ENCODE data around the gene RPS19. TPM values are rescaled to one million over a fixed set of nuclear protein-coding genes. Genes with fewer than 3 reads are reported as not detected.

The RPS19 gene
- total RNA-seq, 1 experiment from 2014 or later: 3,152 TPM

- TF ChIP-seq, protein P1, sequence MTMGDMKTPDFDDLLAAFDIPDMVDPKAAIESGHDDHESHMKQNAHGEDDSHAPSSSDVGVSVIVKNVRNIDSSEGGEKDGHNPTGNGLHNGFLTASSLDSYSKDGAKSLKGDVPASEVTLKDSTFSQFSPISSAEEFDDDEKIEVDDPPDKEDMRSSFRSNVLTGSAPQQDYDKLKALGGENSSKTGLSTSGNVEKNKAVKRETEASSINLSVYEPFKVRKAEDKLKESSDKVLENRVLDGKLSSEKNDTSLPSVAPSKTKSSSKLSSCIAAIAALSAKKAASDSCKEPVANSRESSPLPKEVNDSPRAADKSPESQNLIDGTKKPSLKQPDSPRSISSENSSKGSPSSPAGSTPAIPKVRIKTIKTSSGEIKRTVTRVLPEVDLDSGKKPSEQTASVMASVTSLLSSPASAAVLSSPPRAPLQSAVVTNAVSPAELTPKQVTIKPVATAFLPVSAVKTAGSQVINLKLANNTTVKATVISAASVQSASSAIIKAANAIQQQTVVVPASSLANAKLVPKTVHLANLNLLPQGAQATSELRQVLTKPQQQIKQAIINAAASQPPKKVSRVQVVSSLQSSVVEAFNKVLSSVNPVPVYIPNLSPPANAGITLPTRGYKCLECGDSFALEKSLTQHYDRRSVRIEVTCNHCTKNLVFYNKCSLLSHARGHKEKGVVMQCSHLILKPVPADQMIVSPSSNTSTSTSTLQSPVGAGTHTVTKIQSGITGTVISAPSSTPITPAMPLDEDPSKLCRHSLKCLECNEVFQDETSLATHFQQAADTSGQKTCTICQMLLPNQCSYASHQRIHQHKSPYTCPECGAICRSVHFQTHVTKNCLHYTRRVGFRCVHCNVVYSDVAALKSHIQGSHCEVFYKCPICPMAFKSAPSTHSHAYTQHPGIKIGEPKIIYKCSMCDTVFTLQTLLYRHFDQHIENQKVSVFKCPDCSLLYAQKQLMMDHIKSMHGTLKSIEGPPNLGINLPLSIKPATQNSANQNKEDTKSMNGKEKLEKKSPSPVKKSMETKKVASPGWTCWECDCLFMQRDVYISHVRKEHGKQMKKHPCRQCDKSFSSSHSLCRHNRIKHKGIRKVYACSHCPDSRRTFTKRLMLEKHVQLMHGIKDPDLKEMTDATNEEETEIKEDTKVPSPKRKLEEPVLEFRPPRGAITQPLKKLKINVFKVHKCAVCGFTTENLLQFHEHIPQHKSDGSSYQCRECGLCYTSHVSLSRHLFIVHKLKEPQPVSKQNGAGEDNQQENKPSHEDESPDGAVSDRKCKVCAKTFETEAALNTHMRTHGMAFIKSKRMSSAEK (CRISPR knock-in tag; IDR thresholded peaks at IDR 0.05; ENCODE audit: borderline replicate concordance): no peak
- TF ChIP-seq TP53 (CRISPR knock-in tag; IDR thresholded peaks at IDR 0.05) (no peak), FOXP4 (CRISPR knock-in tag; IDR thresholded peaks at IDR 0.05) (no peak), ATF3 (CRISPR knock-in tag; conservative IDR thresholded peaks at IDR 0.05) (no peak), MXD4 (CRISPR knock-in tag; IDR thresholded peaks at IDR 0.05; ENCODE audit: borderline replicate concordance) (no peak), SMAD3 (CRISPR knock-in tag; IDR thresholded peaks at IDR 0.05; ENCODE audit: borderline replicate concordance) (no peak), ZBTB21 (CRISPR knock-in tag; IDR thresholded peaks at IDR 0.05; ENCODE audit: borderline replicate concordance) (no peak)
- TF ChIP-seq, protein P2, sequence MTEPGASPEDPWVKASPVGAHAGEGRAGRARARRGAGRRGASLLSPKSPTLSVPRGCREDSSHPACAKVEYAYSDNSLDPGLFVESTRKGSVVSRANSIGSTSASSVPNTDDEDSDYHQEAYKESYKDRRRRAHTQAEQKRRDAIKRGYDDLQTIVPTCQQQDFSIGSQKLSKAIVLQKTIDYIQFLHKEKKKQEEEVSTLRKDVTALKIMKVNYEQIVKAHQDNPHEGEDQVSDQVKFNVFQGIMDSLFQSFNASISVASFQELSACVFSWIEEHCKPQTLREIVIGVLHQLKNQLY (CRISPR knock-in tag; IDR thresholded peaks at IDR 0.05): no peak
- TF ChIP-seq, protein P3, sequence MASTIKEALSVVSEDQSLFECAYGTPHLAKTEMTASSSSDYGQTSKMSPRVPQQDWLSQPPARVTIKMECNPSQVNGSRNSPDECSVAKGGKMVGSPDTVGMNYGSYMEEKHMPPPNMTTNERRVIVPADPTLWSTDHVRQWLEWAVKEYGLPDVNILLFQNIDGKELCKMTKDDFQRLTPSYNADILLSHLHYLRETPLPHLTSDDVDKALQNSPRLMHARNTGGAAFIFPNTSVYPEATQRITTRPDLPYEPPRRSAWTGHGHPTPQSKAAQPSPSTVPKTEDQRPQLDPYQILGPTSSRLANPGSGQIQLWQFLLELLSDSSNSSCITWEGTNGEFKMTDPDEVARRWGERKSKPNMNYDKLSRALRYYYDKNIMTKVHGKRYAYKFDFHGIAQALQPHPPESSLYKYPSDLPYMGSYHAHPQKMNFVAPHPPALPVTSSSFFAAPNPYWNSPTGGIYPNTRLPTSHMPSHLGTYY (CRISPR knock-in tag; IDR thresholded peaks at IDR 0.05): no peak
- peak overlapping the region; percentile 92 for H3K27ac Mint-ChIP-seq
- ATAC-seq: no peak
- ChIA-PET POLR2A (interaction anchor here (0.8 to 2.7 kb wide), 2 partner anchors 10 to 68 kb away, joined by 4 to 30 read pairs; no protein-coding TSS in a partner anchor), CTCF (interaction anchor here (1.8 to 2.1 kb wide), 2 partner anchors 12 to 154 kb away, joined by 5 to 14 read pairs; no protein-coding TSS in a partner anchor)
- DNase-seq (ENCODE audit: low spot score): no peak
- peaks cover 49% of the 10 kb centered on the region for H3K4me1 Mint-ChIP-seq
- H3K9me3 Mint-ChIP-seq: no peaks in the 10 kb centered on the region
- peaks cover 8% of the 10 kb centered on the region for H3K27me3 Mint-ChIP-seq (ENCODE audit: low read depth)
- peak overlapping the region; percentile 94 for H3K4me3 Mint-ChIP-seq
- H3K36me3 Mint-ChIP-seq: peaks cover 55% of the 10 kb centered on the region
Observed at GRCh38 chr19:41861116-41861768, 1.2 kb downstream of the RPS19 start.

GRCh38 chr19:41861846-41862245, 1.8 kb downstream of the RPS19 start:
- no peak for TF ChIP-seq CREM (CRISPR knock-in tag; IDR thresholded peaks at IDR 0.05)
- TF ChIP-seq NFYB (CRISPR knock-in tag; conservative IDR thresholded peaks at IDR 0.05; ENCODE audit: low read depth): no peak
- ChIA-PET CTCF (interaction anchor here (1.8 kb wide), 1 partner anchor 11 kb away, joined by 5 read pairs; no protein-coding TSS in a partner anchor), POLR2A (interaction anchor here (1.9 kb wide), 1 partner anchor 11 kb away, joined by 7 read pairs; no protein-coding TSS in a partner anchor)
- DNase-seq (ENCODE audit: low spot score) (no peak), ATAC-seq (no peak)
- Mint-ChIP-seq H3K9me3 (no peaks in the 10 kb centered on the region), H3K27me3 (ENCODE audit: low read depth) (peaks cover 6% of the 10 kb centered on the region), H3K27ac (peak overlapping the region; percentile 92), H3K36me3 (peaks cover 58% of the 10 kb centered on the region), H3K4me3 (peak overlapping the region; percentile 94), H3K4me1 (peaks cover 51% of the 10 kb centered on the region)
